ENCODE data around the gene CTNNBL1.

Gene CTNNBL1

GRCh38 chr20:37919389-37920040, 225.7 kb downstream of the CTNNBL1 start:
- no peak for DNase-seq (ENCODE audit: low read depth)

GRCh38 chr20:37920270-37920669, 226.4 kb downstream of the CTNNBL1 start:
- DNase-seq (ENCODE audit: low read depth): no peak

GRCh38 chr20:37920679-37921322, 227.0 kb downstream of the CTNNBL1 start:
- DNase-seq (ENCODE audit: low read depth): no peak

GRCh38 chr20:37921341-37921929, 227.6 kb downstream of the CTNNBL1 start:
- no peak for DNase-seq (ENCODE audit: low read depth)

Data from stimulated activated CD8-positive, alpha-beta memory T cell treated with anti-CD3 and anti-CD28 coated beads, Interleukin-15, amount 100 ng/mL, for 24 hours (primary cell).